Measurements from ENCODE around the gene ARHGAP10.
"Not testable (repeated sequence)": the region's sequence is repeated elsewhere in the genome, so short reads cannot be mapped to it uniquely, and the experiment has no call there.

Gene ARHGAP10

GRCh38 chr4:147772056-147772455, 40.2 kb downstream of the ARHGAP10 start:
- DNase-seq = no peak

- DNase-seq = no peak
Measured at GRCh38 chr4:147772459-147772969, 40.6 kb downstream of the ARHGAP10 start.

GRCh38 chr4:147773261-147774184, 41.6 kb downstream of the ARHGAP10 start:
- no peak for DNase-seq

- DNase-seq = no peak
Measured at GRCh38 chr4:147776716-147777115, 44.8 kb downstream of the ARHGAP10 start.

- DNase-seq = no peak
Measured at GRCh38 chr4:147777456-147778091, 45.7 kb downstream of the ARHGAP10 start.

GRCh38 chr4:147778942-147779341, 47.1 kb downstream of the ARHGAP10 start:
- DNase-seq = no peak

- DNase-seq = no peak
Measured at GRCh38 chr4:147779451-147779850, 47.6 kb downstream of the ARHGAP10 start.

- no peak for DNase-seq
Measured at GRCh38 chr4:147780137-147780777, 48.4 kb downstream of the ARHGAP10 start.

GRCh38 chr4:147782087-147782781, 50.3 kb downstream of the ARHGAP10 start:
- no peak for DNase-seq

- DNase-seq = no peak
Measured at GRCh38 chr4:147785129-147785528, 53.2 kb downstream of the ARHGAP10 start.

GRCh38 chr4:147786031-147786430, 54.1 kb downstream of the ARHGAP10 start:
- DNase-seq = no peak

- DNase-seq = no peak
Measured at GRCh38 chr4:147786531-147786930, 54.6 kb downstream of the ARHGAP10 start.

- no peak for DNase-seq
Measured at GRCh38 chr4:147787204-147787603, 55.3 kb downstream of the ARHGAP10 start.

GRCh38 chr4:147788791-147789190, 56.9 kb downstream of the ARHGAP10 start:
- no peak for DNase-seq

GRCh38 chr4:147789596-147789995, 57.7 kb downstream of the ARHGAP10 start:
- DNase-seq = no peak

GRCh38 chr4:147790412-147790811, 58.5 kb downstream of the ARHGAP10 start:
- DNase-seq = no peak

- no peak for DNase-seq
Measured at GRCh38 chr4:147791341-147791740, 59.5 kb downstream of the ARHGAP10 start.

GRCh38 chr4:147791865-147792264, 60.0 kb downstream of the ARHGAP10 start:
- no peak for DNase-seq

GRCh38 chr4:147793569-147794313, 61.9 kb downstream of the ARHGAP10 start:
- no peak for DNase-seq

- DNase-seq = no peak
Measured at GRCh38 chr4:147794314-147794680, 62.4 kb downstream of the ARHGAP10 start.

GRCh38 chr4:147794787-147795413, 63.0 kb downstream of the ARHGAP10 start:
- no peak for DNase-seq

GRCh38 chr4:147799057-147799456, 67.2 kb downstream of the ARHGAP10 start:
- DNase-seq = not testable (repeated sequence)

All from NCI-H1694 treated with DMSO at 0.1 percent for 48 hours (cell line).